Activated naive CD8-positive, alpha-beta T cell (primary cell): ENCODE measurements around the gene NCKAP1.
"Not testable (repeated sequence)": the region's sequence is repeated elsewhere in the genome, so short reads cannot be mapped to it uniquely, and the experiment has no call there.

Experiments used
- H3K27ac Mint-ChIP-seq: one replicate; pipeline ENCODE4 v1.8.0; 2021; ENCODE audit warnings: mixed read lengths
- H3K27me3 Mint-ChIP-seq: one replicate; pipeline ENCODE4 v1.8.0; 2021; ENCODE audit warnings: mixed read lengths
- H3K36me3 Mint-ChIP-seq: one replicate; pipeline ENCODE4 v1.8.0; 2021; ENCODE audit warnings: mixed read lengths
- H3K4me1 Mint-ChIP-seq: one replicate; pipeline ENCODE4 v1.8.0; 2021; ENCODE audit warnings: low read depth, mixed read lengths
- H3K4me3 Mint-ChIP-seq: one replicate; pipeline ENCODE4 v1.8.0; 2021; ENCODE audit warnings: mild to moderate bottlenecking, mixed read lengths
- H3K9me3 Mint-ChIP-seq: one replicate; pipeline ENCODE4 v1.8.0; 2021; ENCODE audit warnings: low read depth, mixed read lengths

The NCKAP1 gene

GRCh38 chr2:182999348-183000028 is 38.8 kb downstream of the NCKAP1 start:
- Mint-ChIP-seq H3K27ac (no peak overlapping the region), H3K9me3 (no peaks in the 10 kb centered on the region), H3K36me3 (peaks cover 2% of the 10 kb centered on the region), H3K27me3 (peaks cover 1% of the 10 kb centered on the region), H3K4me1 (no peaks in the 10 kb centered on the region), H3K4me3 (no peak overlapping the region)

- Mint-ChIP-seq H3K27me3 (peaks cover 1% of the 10 kb centered on the region), H3K27ac (no peak overlapping the region), H3K9me3 (no peaks in the 10 kb centered on the region), H3K36me3 (peaks cover 2% of the 10 kb centered on the region), H3K4me1 (no peaks in the 10 kb centered on the region), H3K4me3 (no peak overlapping the region)
These were observed 43.9 kb downstream of the NCKAP1 start for GRCh38 chr2:182994228-182994912.

GRCh38 chr2:182982941-182983340 is 55.3 kb downstream of the NCKAP1 start:
- Mint-ChIP-seq H3K4me3 (no peak overlapping the region), H3K9me3 (no peaks in the 10 kb centered on the region), H3K27me3 (peaks cover 3% of the 10 kb centered on the region), H3K4me1 (no peaks in the 10 kb centered on the region), H3K27ac (no peak overlapping the region), H3K36me3 (peaks cover 3% of the 10 kb centered on the region)

GRCh38 chr2:182981475-182981874 is 56.8 kb downstream of the NCKAP1 start:
- H3K4me3 Mint-ChIP-seq, H3K36me3 Mint-ChIP-seq, H3K9me3 Mint-ChIP-seq, H3K27ac Mint-ChIP-seq, H3K4me1 Mint-ChIP-seq, H3K27me3 Mint-ChIP-seq: not testable (repeated sequence)

- Mint-ChIP-seq H3K27ac (no peak overlapping the region), H3K4me1 (no peaks in the 10 kb centered on the region), H3K27me3 (peaks cover 3% of the 10 kb centered on the region), H3K9me3 (no peaks in the 10 kb centered on the region), H3K4me3 (no peak overlapping the region), H3K36me3 (no peaks in the 10 kb centered on the region)
These were observed 57.6 kb downstream of the NCKAP1 start for GRCh38 chr2:182980652-182981051.

- no peaks in the 10 kb centered on the region for H3K4me1 Mint-ChIP-seq
- H3K36me3 Mint-ChIP-seq, result no peaks in the 10 kb centered on the region
- peaks cover 3% of the 10 kb centered on the region for H3K27me3 Mint-ChIP-seq
- no peak overlapping the region for H3K4me3 Mint-ChIP-seq
- H3K27ac Mint-ChIP-seq, result no peak overlapping the region
- H3K9me3 Mint-ChIP-seq, result no peaks in the 10 kb centered on the region
These were observed 58.1 kb downstream of the NCKAP1 start for GRCh38 chr2:182980115-182980514.

GRCh38 chr2:182977463-182977862 is 60.8 kb downstream of the NCKAP1 start:
- Mint-ChIP-seq H3K4me1 (no peaks in the 10 kb centered on the region), H3K27ac (no peak overlapping the region), H3K9me3 (no peaks in the 10 kb centered on the region), H3K4me3 (no peak overlapping the region), H3K27me3 (peaks cover 3% of the 10 kb centered on the region), H3K36me3 (no peaks in the 10 kb centered on the region)

- Mint-ChIP-seq H3K4me3 (no peak overlapping the region), H3K27ac (no peak overlapping the region), H3K27me3 (no peaks in the 10 kb centered on the region), H3K9me3 (peaks cover 6% of the 10 kb centered on the region), H3K4me1 (no peaks in the 10 kb centered on the region), H3K36me3 (no peaks in the 10 kb centered on the region)
These were observed 64.6 kb downstream of the NCKAP1 start for GRCh38 chr2:182973441-182974352.

- H3K9me3 Mint-ChIP-seq, result peaks cover 6% of the 10 kb centered on the region
- H3K4me1 Mint-ChIP-seq, result no peaks in the 10 kb centered on the region
- no peaks in the 10 kb centered on the region for H3K27me3 Mint-ChIP-seq
- no peak overlapping the region for H3K4me3 Mint-ChIP-seq
- H3K27ac Mint-ChIP-seq, result no peak overlapping the region
- H3K36me3 Mint-ChIP-seq, result peaks cover 2% of the 10 kb centered on the region
These were observed 65.7 kb downstream of the NCKAP1 start for GRCh38 chr2:182972548-182972942.

- H3K4me3 Mint-ChIP-seq, result no peak overlapping the region
- H3K9me3 Mint-ChIP-seq, result peaks cover 6% of the 10 kb centered on the region
These were observed 66.3 kb downstream of the NCKAP1 start for GRCh38 chr2:182971820-182972547.

GRCh38 chr2:182970486-182970885 is 67.8 kb downstream of the NCKAP1 start:
- H3K27me3 Mint-ChIP-seq, result no peaks in the 10 kb centered on the region
- H3K27ac Mint-ChIP-seq, result no peak overlapping the region
- H3K4me3 Mint-ChIP-seq, result no peak overlapping the region
- H3K9me3 Mint-ChIP-seq, result peaks cover 6% of the 10 kb centered on the region
- peaks cover 2% of the 10 kb centered on the region for H3K36me3 Mint-ChIP-seq
- no peaks in the 10 kb centered on the region for H3K4me1 Mint-ChIP-seq

More at GRCh38 chr2:182971820-182972547, 66.3 kb downstream of the NCKAP1 start:
- no peaks in the 10 kb centered on the region for H3K4me1 Mint-ChIP-seq
- peaks cover 2% of the 10 kb centered on the region for H3K36me3 Mint-ChIP-seq
- no peak overlapping the region for H3K27ac Mint-ChIP-seq
- no peaks in the 10 kb centered on the region for H3K27me3 Mint-ChIP-seq

GRCh38 chr2:182968493-182968892 is 69.8 kb downstream of the NCKAP1 start:
- Mint-ChIP-seq H3K27ac (no peak overlapping the region), H3K27me3 (no peaks in the 10 kb centered on the region), H3K4me1 (no peaks in the 10 kb centered on the region), H3K36me3 (peaks cover 2% of the 10 kb centered on the region), H3K9me3 (peaks cover 6% of the 10 kb centered on the region), H3K4me3 (no peak overlapping the region)

- not testable (repeated sequence) for H3K4me3 Mint-ChIP-seq, H3K4me1 Mint-ChIP-seq, H3K27ac Mint-ChIP-seq, H3K9me3 Mint-ChIP-seq, H3K27me3 Mint-ChIP-seq, H3K36me3 Mint-ChIP-seq
These were observed 71.9 kb downstream of the NCKAP1 start for GRCh38 chr2:182966356-182966755.

- Mint-ChIP-seq H3K27me3 (no peaks in the 10 kb centered on the region), H3K4me1 (no peaks in the 10 kb centered on the region), H3K27ac (no peak overlapping the region), H3K9me3 (no peaks in the 10 kb centered on the region), H3K36me3 (peaks cover 7% of the 10 kb centered on the region), H3K4me3 (no peak overlapping the region)
These were observed 75.6 kb downstream of the NCKAP1 start for GRCh38 chr2:182962641-182963040.
